Measurements from ENCODE around the gene FCAR.
"Not testable (repeated sequence)": the region's sequence is repeated elsewhere in the genome, so short reads cannot be mapped to it uniquely, and the experiment has no call there.

FCAR gene

GRCh38 chr19:54875506-54875905 lies 1.5 kb downstream of the FCAR start:
- ATAC-seq, result no peak
- H3K9me3 Mint-ChIP-seq, result no peaks in the 10 kb centered on the region
- H3K36me3 Mint-ChIP-seq (ENCODE audit: low read depth), result no peaks in the 10 kb centered on the region
- no peaks in the 10 kb centered on the region for H3K4me1 Mint-ChIP-seq
- H3K27me3 Mint-ChIP-seq, result peaks cover 10% of the 10 kb centered on the region
- no peak overlapping the region for H3K27ac Mint-ChIP-seq
- H3K4me3 Mint-ChIP-seq, result no peak overlapping the region
- DNase-seq, result no peak

GRCh38 chr19:54877471-54877870 lies 3.4 kb downstream of the FCAR start:
- no peaks in the 10 kb centered on the region for H3K36me3 Mint-ChIP-seq (ENCODE audit: low read depth)
- H3K27me3 Mint-ChIP-seq, result peaks cover 17% of the 10 kb centered on the region
- peaks cover 2% of the 10 kb centered on the region for H3K4me1 Mint-ChIP-seq
- H3K9me3 Mint-ChIP-seq, result no peaks in the 10 kb centered on the region
- no peak for ATAC-seq
- no peak overlapping the region for H3K4me3 Mint-ChIP-seq
- DNase-seq, result no peak
- no peak overlapping the region for H3K27ac Mint-ChIP-seq

- H3K9me3 Mint-ChIP-seq, result no peaks in the 10 kb centered on the region
- no peak overlapping the region for H3K27ac Mint-ChIP-seq
- H3K36me3 Mint-ChIP-seq (ENCODE audit: low read depth), result no peaks in the 10 kb centered on the region
- H3K4me1 Mint-ChIP-seq, result peaks cover 3% of the 10 kb centered on the region
- no peak overlapping the region for H3K4me3 Mint-ChIP-seq
- peaks cover 24% of the 10 kb centered on the region for H3K27me3 Mint-ChIP-seq
- ATAC-seq, result no peak
- no peak for DNase-seq
Observed at GRCh38 chr19:54881884-54882283, 7.8 kb downstream of the FCAR start.

- no peak overlapping the region for H3K27ac Mint-ChIP-seq
- H3K4me1 Mint-ChIP-seq, result peaks cover 3% of the 10 kb centered on the region
- ATAC-seq (no peak), DNase-seq (no peak)
- H3K27me3 Mint-ChIP-seq, result peaks cover 24% of the 10 kb centered on the region
- H3K9me3 Mint-ChIP-seq, result no peaks in the 10 kb centered on the region
- H3K36me3 Mint-ChIP-seq (ENCODE audit: low read depth), result no peaks in the 10 kb centered on the region
- no peak overlapping the region for H3K4me3 Mint-ChIP-seq
Observed at GRCh38 chr19:54882758-54883157, 8.7 kb downstream of the FCAR start.

GRCh38 chr19:54883228-54883627 lies 9.2 kb downstream of the FCAR start:
- H3K9me3 Mint-ChIP-seq, result no peaks in the 10 kb centered on the region
- H3K4me3 Mint-ChIP-seq, result no peak overlapping the region
- no peak for DNase-seq
- no peak for ATAC-seq
- H3K36me3 Mint-ChIP-seq (ENCODE audit: low read depth), result no peaks in the 10 kb centered on the region
- peaks cover 24% of the 10 kb centered on the region for H3K27me3 Mint-ChIP-seq
- no peak overlapping the region for H3K27ac Mint-ChIP-seq
- peaks cover 3% of the 10 kb centered on the region for H3K4me1 Mint-ChIP-seq

GRCh38 chr19:54888239-54888638 lies 14.2 kb downstream of the FCAR start:
- no peak for ATAC-seq
- no peak for DNase-seq
- no peaks in the 10 kb centered on the region for H3K36me3 Mint-ChIP-seq (ENCODE audit: low read depth)
- peaks cover 6% of the 10 kb centered on the region for H3K27me3 Mint-ChIP-seq
- H3K4me1 Mint-ChIP-seq, result no peaks in the 10 kb centered on the region
- H3K4me3 Mint-ChIP-seq, result no peak overlapping the region
- H3K9me3 Mint-ChIP-seq, result no peaks in the 10 kb centered on the region
- H3K27ac Mint-ChIP-seq, result no peak overlapping the region

GRCh38 chr19:54889566-54889965 lies 15.5 kb downstream of the FCAR start:
- no peaks in the 10 kb centered on the region for H3K4me1 Mint-ChIP-seq
- no peaks in the 10 kb centered on the region for H3K36me3 Mint-ChIP-seq (ENCODE audit: low read depth)
- H3K9me3 Mint-ChIP-seq, result no peaks in the 10 kb centered on the region
- DNase-seq (no peak), ATAC-seq (no peak)
- H3K4me3 Mint-ChIP-seq, result no peak overlapping the region
- peaks cover 6% of the 10 kb centered on the region for H3K27me3 Mint-ChIP-seq
- no peak overlapping the region for H3K27ac Mint-ChIP-seq

GRCh38 chr19:54893406-54893805 lies 19.4 kb downstream of the FCAR start:
- ATAC-seq (no peak), DNase-seq (no peak)
- Mint-ChIP-seq H3K4me1 (no peaks in the 10 kb centered on the region), H3K36me3 (ENCODE audit: low read depth) (no peaks in the 10 kb centered on the region), H3K4me3 (no peak overlapping the region), H3K27ac (no peak overlapping the region), H3K27me3 (peaks cover 6% of the 10 kb centered on the region), H3K9me3 (no peaks in the 10 kb centered on the region)

- not testable (repeated sequence) for H3K27me3 Mint-ChIP-seq; H3K9me3 Mint-ChIP-seq; H3K36me3 Mint-ChIP-seq (ENCODE audit: low read depth); DNase-seq; ATAC-seq; H3K27ac Mint-ChIP-seq; H3K4me3 Mint-ChIP-seq; H3K4me1 Mint-ChIP-seq
Observed at GRCh38 chr19:54894106-54894505, 20.1 kb downstream of the FCAR start.

- Mint-ChIP-seq H3K27ac (no peak overlapping the region), H3K9me3 (no peaks in the 10 kb centered on the region), H3K36me3 (ENCODE audit: low read depth) (no peaks in the 10 kb centered on the region), H3K27me3 (peaks cover 6% of the 10 kb centered on the region), H3K4me3 (no peak overlapping the region), H3K4me1 (no peaks in the 10 kb centered on the region)
- ATAC-seq (no peak), DNase-seq (no peak)
Observed at GRCh38 chr19:54896036-54896435, 22.0 kb downstream of the FCAR start.

- H3K36me3 Mint-ChIP-seq (ENCODE audit: low read depth); H3K4me3 Mint-ChIP-seq; H3K27ac Mint-ChIP-seq; H3K9me3 Mint-ChIP-seq; H3K4me1 Mint-ChIP-seq; DNase-seq; ATAC-seq; H3K27me3 Mint-ChIP-seq: not testable (repeated sequence)
Observed at GRCh38 chr19:54898685-54899084, 24.6 kb downstream of the FCAR start.

- not testable (repeated sequence) for H3K27me3 Mint-ChIP-seq; H3K27ac Mint-ChIP-seq; H3K4me1 Mint-ChIP-seq; ATAC-seq; H3K36me3 Mint-ChIP-seq (ENCODE audit: low read depth); H3K4me3 Mint-ChIP-seq; DNase-seq; H3K9me3 Mint-ChIP-seq
Observed at GRCh38 chr19:54899646-54900045, 25.6 kb downstream of the FCAR start.

- H3K27me3 Mint-ChIP-seq; H3K4me1 Mint-ChIP-seq; H3K9me3 Mint-ChIP-seq; DNase-seq; H3K36me3 Mint-ChIP-seq (ENCODE audit: low read depth); ATAC-seq; H3K4me3 Mint-ChIP-seq; H3K27ac Mint-ChIP-seq: not testable (repeated sequence)
Observed at GRCh38 chr19:54901153-54901552, 27.1 kb downstream of the FCAR start.

- no peak for DNase-seq
- no peak overlapping the region for H3K27ac Mint-ChIP-seq
Observed at GRCh38 chr19:54902061-54902460, 28.0 kb downstream of the FCAR start.

GRCh38 chr19:54903303-54903702 lies 29.3 kb downstream of the FCAR start:
- Mint-ChIP-seq H3K27me3 (peaks cover 6% of the 10 kb centered on the region), H3K4me1 (no peaks in the 10 kb centered on the region), H3K36me3 (ENCODE audit: low read depth) (no peaks in the 10 kb centered on the region), H3K9me3 (no peaks in the 10 kb centered on the region), H3K4me3 (no peak overlapping the region), H3K27ac (no peak overlapping the region)
- no peak for DNase-seq
- ATAC-seq, result no peak

More at GRCh38 chr19:54902061-54902460, 28.0 kb downstream of the FCAR start:
- Mint-ChIP-seq H3K27me3 (peaks cover 8% of the 10 kb centered on the region), H3K4me3 (no peak overlapping the region), H3K36me3 (ENCODE audit: low read depth) (no peaks in the 10 kb centered on the region), H3K9me3 (no peaks in the 10 kb centered on the region), H3K4me1 (no peaks in the 10 kb centered on the region)
- no peak for ATAC-seq

GRCh38 chr19:54904261-54904660 lies 30.2 kb downstream of the FCAR start:
- DNase-seq; H3K27ac Mint-ChIP-seq; H3K9me3 Mint-ChIP-seq; H3K36me3 Mint-ChIP-seq (ENCODE audit: low read depth); ATAC-seq; H3K4me3 Mint-ChIP-seq; H3K4me1 Mint-ChIP-seq; H3K27me3 Mint-ChIP-seq: not testable (repeated sequence)

Data from activated naive CD8-positive, alpha-beta T cell treated with anti-CD3 and anti-CD28 coated beads, Interleukin-2, amount 50 U/mL, for 24 hours (primary cell).